ENCODE results near the gene ASIP. TPM values are rescaled to one million over a fixed set of nuclear protein-coding genes. Genes with fewer than 3 reads are reported as not detected.
A peak's percentile ranks its signal among the peaks of the same experiment; 100 is the strongest.

The ASIP gene
- total RNA-seq (2022) (not detected in 2 replicates), Bru-seq, nascent RNA (percentile 8 among the genes with signal in this experiment), BruChase-seq, experiment 1, labeled RNA remaining after a 6-hour chase (percentile 8 among the genes with signal in this experiment), BruChase-seq, experiment 2, labeled RNA remaining after a 2-hour chase (percentile 8 among the genes with signal in this experiment)
- long read RNA-seq, partial matches to known transcripts, result 0 of 30 reads
- long read RNA-seq, other reads (novel, unspliced or antisense), result 30 of 30 reads

GRCh38 chr20:34240693-34241615 lies at the start of gene ASIP:
TSS of gene ASIP (plus strand) at chr20:34241423. CDS start at chr20:34260375, 18,952 bp downstream.
- CTCF ChIA-PET, result interaction anchor here (0.6 kb wide), 1 partner anchor 138 kb away, joined by 4 read pairs; no protein-coding TSS in a partner anchor
- Mint-ChIP-seq H3K27me3 (ENCODE audit: unreplicated experiment) (peaks cover 68% of the 10 kb centered on the region), H3K36me3 (ENCODE audit: insufficient read depth, unreplicated experiment) (no peaks in the 10 kb centered on the region), H3K27ac (ENCODE audit: unreplicated experiment) (no peak within 1 kb of the TSS), H3K9me3 (ENCODE audit: low read depth, unreplicated experiment) (peaks cover 9% of the 10 kb centered on the region), H3K4me1 (ENCODE audit: low read depth, unreplicated experiment) (no peaks in the 10 kb centered on the region), H3K4me3 (ENCODE audit: low read depth, unreplicated experiment) (no peak within 1 kb of the TSS)
- no peak for TF ChIP-seq CTCF (IDR thresholded peaks at IDR 0.05; ENCODE audit: unreplicated experiment)
- DNase-seq, result no peak
- intact Hi-C loops (cut with micrococcal nuclease; ENCODE audit: unreplicated experiment), result no loop called here
- no TSS peak for BruUV-seq (replicated peaks)

DNA sequence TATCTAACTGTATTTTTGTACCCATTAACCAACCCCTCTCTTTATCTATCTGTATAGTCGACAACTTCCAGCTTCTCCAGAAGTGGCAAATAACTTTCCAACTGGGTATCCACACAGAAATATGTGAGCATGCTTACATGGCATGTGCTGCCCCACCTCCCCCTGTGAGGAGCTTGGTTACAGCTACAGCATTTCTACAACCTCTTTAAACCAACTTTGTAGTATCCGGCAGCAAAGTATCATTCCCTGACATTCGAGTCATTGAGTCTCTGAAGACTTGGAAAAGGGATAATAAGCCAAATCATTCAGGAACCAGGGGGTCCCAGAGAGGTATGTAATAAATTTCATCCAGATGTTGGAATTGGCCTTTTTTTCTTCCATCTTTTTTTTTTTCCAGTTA lies 48.2 kb upstream of the ASIP start:
- CTCF ChIA-PET, result no interaction called here
- H3K4me3 Mint-ChIP-seq (ENCODE audit: low read depth, unreplicated experiment), result no peak overlapping the region
- intact Hi-C loops (cut with micrococcal nuclease; ENCODE audit: unreplicated experiment), result loop anchor here (5.0 to 10.0 kb wide), 2 partner anchors 64 to 522 kb away; no protein-coding TSS in a partner anchor
- peaks cover 7% of the 10 kb centered on the region for H3K4me1 Mint-ChIP-seq (ENCODE audit: low read depth, unreplicated experiment)
- no peaks in the 10 kb centered on the region for H3K9me3 Mint-ChIP-seq (ENCODE audit: low read depth, unreplicated experiment)
- no peak overlapping the region for H3K27ac Mint-ChIP-seq (ENCODE audit: unreplicated experiment)
- H3K36me3 Mint-ChIP-seq (ENCODE audit: insufficient read depth, unreplicated experiment), result no peaks in the 10 kb centered on the region
- no peak for DNase-seq
- TF ChIP-seq CTCF (IDR thresholded peaks at IDR 0.05; ENCODE audit: unreplicated experiment), result no peak
- no TSS peak for BruUV-seq (replicated peaks)
- peaks cover 9% of the 10 kb centered on the region for H3K27me3 Mint-ChIP-seq (ENCODE audit: unreplicated experiment)

DNA sequence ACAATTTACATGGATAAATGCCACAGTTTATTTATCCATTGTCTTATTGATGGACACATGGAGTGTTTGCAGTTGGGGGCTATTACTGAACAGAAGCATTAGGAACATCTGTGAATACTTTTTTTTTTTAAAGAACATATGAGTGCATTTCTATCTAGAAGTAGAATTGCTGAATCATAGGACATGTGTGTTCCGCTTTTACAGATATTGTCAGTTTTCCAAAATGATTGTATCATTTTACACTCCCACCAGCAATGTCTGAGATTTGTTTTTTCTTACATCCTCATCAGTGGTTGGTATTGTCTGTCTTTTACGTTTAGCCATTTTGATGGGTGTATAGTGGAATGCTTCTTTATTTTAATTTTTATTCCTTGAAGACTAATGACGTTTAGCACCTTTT lies 42.0 kb upstream of the ASIP start:
- CTCF ChIA-PET, result no interaction called here
- Mint-ChIP-seq H3K27me3 (ENCODE audit: unreplicated experiment) (peaks cover 45% of the 10 kb centered on the region), H3K36me3 (ENCODE audit: insufficient read depth, unreplicated experiment) (no peaks in the 10 kb centered on the region), H3K4me1 (ENCODE audit: low read depth, unreplicated experiment) (no peaks in the 10 kb centered on the region), H3K4me3 (ENCODE audit: low read depth, unreplicated experiment) (no peak overlapping the region), H3K9me3 (ENCODE audit: low read depth, unreplicated experiment) (no peaks in the 10 kb centered on the region), H3K27ac (ENCODE audit: unreplicated experiment) (no peak overlapping the region)
- BruUV-seq (replicated peaks), result no TSS peak
- no peak for TF ChIP-seq CTCF (IDR thresholded peaks at IDR 0.05; ENCODE audit: unreplicated experiment)
- DNase-seq, result no peak
- intact Hi-C loops (cut with micrococcal nuclease; ENCODE audit: unreplicated experiment), result loop anchor here (10.0 kb wide), 1 partner anchor 516 kb away; no protein-coding TSS in a partner anchor

DNA sequence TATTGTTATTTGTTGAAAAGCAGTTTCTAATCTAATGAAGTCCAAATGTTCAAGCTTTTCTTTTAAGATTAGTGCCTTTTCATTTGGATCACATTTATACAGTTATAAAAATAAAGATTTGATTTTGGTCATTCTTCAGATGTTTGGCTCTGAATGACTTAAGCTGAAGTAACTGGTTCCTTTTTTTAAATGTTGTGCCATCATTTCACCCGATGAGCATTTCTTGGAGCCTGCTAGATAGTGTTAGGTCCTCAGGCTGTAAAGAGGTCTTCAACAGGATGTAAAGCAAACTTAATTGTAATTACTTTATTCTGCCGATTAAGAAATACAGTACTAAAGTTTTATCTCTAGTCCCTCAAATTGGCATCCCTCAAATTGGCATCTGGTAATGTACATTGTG lies 41.2 kb upstream of the ASIP start:
- DNase-seq, result no peak
- H3K4me3 Mint-ChIP-seq (ENCODE audit: low read depth, unreplicated experiment), result no peak overlapping the region
- CTCF ChIA-PET, result interaction anchor here (0.8 kb wide), 1 partner anchor 1425 kb away, joined by 3 read pairs; no protein-coding TSS in a partner anchor
- no peak overlapping the region for H3K27ac Mint-ChIP-seq (ENCODE audit: unreplicated experiment)
- no TSS peak for BruUV-seq (replicated peaks)
- H3K36me3 Mint-ChIP-seq (ENCODE audit: insufficient read depth, unreplicated experiment), result no peaks in the 10 kb centered on the region
- intact Hi-C loops (cut with micrococcal nuclease; ENCODE audit: unreplicated experiment), result no loop called here
- peaks cover 45% of the 10 kb centered on the region for H3K27me3 Mint-ChIP-seq (ENCODE audit: unreplicated experiment)
- H3K4me1 Mint-ChIP-seq (ENCODE audit: low read depth, unreplicated experiment), result no peaks in the 10 kb centered on the region
- H3K9me3 Mint-ChIP-seq (ENCODE audit: low read depth, unreplicated experiment), result no peaks in the 10 kb centered on the region
- TF ChIP-seq CTCF (IDR thresholded peaks at IDR 0.05; ENCODE audit: unreplicated experiment), result no peak

Measured in Calu3 (cell line).